Colonic mucosa (tissue), 4 donors: ENCODE results near the gene AHI1. TPM values are rescaled to one million over a fixed set of nuclear protein-coding genes. Genes with fewer than 3 reads are reported as not detected.

ENCODE experiments used
- DNase-seq: peaks from one replicate; pipeline ENCODE4 v3.0.0-alpha.2; 2020
- H3K27ac ChIP-seq: fragments of 200-600 bp; one replicate; pipeline ENCODE4 v1.8.0; 2021
- H3K27me3 ChIP-seq: fragments of 200-600 bp; one replicate; pipeline ENCODE4 v1.8.0; 2021
- H3K36me3 ChIP-seq: fragments of 200-600 bp; one replicate; pipeline ENCODE4 v1.8.0; 2021
- H3K4me1 ChIP-seq: fragments of 200-600 bp; one replicate; pipeline ENCODE4 v1.8.0; 2021; ENCODE audit warnings: mild to moderate bottlenecking
- H3K4me3 ChIP-seq: fragments of 200-600 bp; one replicate; pipeline ENCODE4 v1.8.0; 2021
- H3K9ac ChIP-seq, 2 donors: one replicate each; pipeline ENCODE4 v1.7.0; 2013; ENCODE audit warnings: control low read depth in 2 of 2, low read depth in 2 of 2, low read length in 2 of 2
- H3K9me3 ChIP-seq: fragments of 200-600 bp; one replicate; pipeline ENCODE4 v1.8.0; 2021
- CTCF ChIP-seq: fragments of 200-600 bp; IDR thresholded peaks from one replicate; pipeline ENCODE4 v1.8.0; 2022; ENCODE audit warnings: antibody characterized with exemption, mild to moderate bottlenecking
- intact Hi-C: fragments of 100-400 bp; cut with DNase I; formaldehyde crosslinking; loops from one replicate; pipeline ENCODE4 v1.14.1; 2022
- total RNA-seq, 2 donors: library from RNA; stranded (reverse); fragmentation: NEBNext Ultra II Directional in 1 of 2; extraction: Animal tissue kit (Norgen Biotek cat#: 25700) in 1 of 2; gene quantifications; one replicate each; pipeline ENCODE4 v1.2.1, GENCODE V29; 2021
- donor health status: healthy.
- donor health status: DM: no; HTN: no; CAD: no.
- donor health status: DM: no; HTN: no; CAD: no.

The AHI1 gene
- total RNA-seq, 2 donors from 2014 or later = 21.0 to 25.5 TPM

GRCh38 chr6:135270676-135271536 is 226.6 kb downstream of the AHI1 start:
- intact Hi-C loops = no loop called here
- H3K9me3 ChIP-seq = no peaks in the 10 kb centered on the region
- peaks cover 9% of the 10 kb centered on the region for H3K4me1 ChIP-seq
- no peaks in the 10 kb centered on the region for H3K27me3 ChIP-seq
- peak overlapping the region in 1 of 2 donors; percentile 59 for H3K9ac ChIP-seq
- peak; percentile 86 for DNase-seq
- H3K27ac ChIP-seq = peak overlapping the region; percentile 83
- no peak overlapping the region for H3K4me3 ChIP-seq
- no peak for TF ChIP-seq CTCF
- no peaks in the 10 kb centered on the region for H3K36me3 ChIP-seq

- peaks cover 9% of the 10 kb centered on the region for H3K4me1 ChIP-seq
- no peak for TF ChIP-seq CTCF
- H3K9me3 ChIP-seq = no peaks in the 10 kb centered on the region
- peak; percentile 90 for DNase-seq
- intact Hi-C loops = no loop called here
- H3K27ac ChIP-seq = peak overlapping the region; percentile 83
- no peak overlapping the region for H3K4me3 ChIP-seq
- H3K9ac ChIP-seq = peak overlapping the region in 1 of 2 donors; percentile 19
- no peaks in the 10 kb centered on the region for H3K36me3 ChIP-seq
- no peaks in the 10 kb centered on the region for H3K27me3 ChIP-seq
Measured at GRCh38 chr6:135269481-135269891, 228.1 kb downstream of the AHI1 start.

GRCh38 chr6:135268740-135269139 is 228.8 kb downstream of the AHI1 start:
- TF ChIP-seq CTCF = no peak
- Histone ChIP-seq H3K27ac (peak overlapping the region; percentile 83), H3K4me1 (peaks cover 9% of the 10 kb centered on the region)

GRCh38 chr6:135268263-135268662 is 229.3 kb downstream of the AHI1 start:
- intact Hi-C loops = no loop called here
- peak overlapping the region; percentile 83 for H3K27ac ChIP-seq
- no peaks in the 10 kb centered on the region for H3K36me3 ChIP-seq
- peaks cover 9% of the 10 kb centered on the region for H3K4me1 ChIP-seq
- H3K9ac ChIP-seq = peak overlapping the region in 1 of 2 donors; percentile 48
- H3K27me3 ChIP-seq = no peaks in the 10 kb centered on the region
- no peak for TF ChIP-seq CTCF
- H3K4me3 ChIP-seq = no peak overlapping the region
- no peak for DNase-seq
- no peaks in the 10 kb centered on the region for H3K9me3 ChIP-seq

More at GRCh38 chr6:135268740-135269139, 228.8 kb downstream of the AHI1 start:
- DNase-seq = no peak
- Histone ChIP-seq H3K27me3 (no peaks in the 10 kb centered on the region), H3K4me3 (no peak overlapping the region), H3K36me3 (no peaks in the 10 kb centered on the region), H3K9me3 (no peaks in the 10 kb centered on the region), H3K9ac (peak overlapping the region in 1 of 2 donors; percentile 19)
- intact Hi-C loops = no loop called here

- Histone ChIP-seq H3K9me3 (no peaks in the 10 kb centered on the region), H3K9ac (peak overlapping the region in 1 of 2 donors; percentile 48), H3K36me3 (no peaks in the 10 kb centered on the region), H3K27me3 (no peaks in the 10 kb centered on the region), H3K27ac (peak overlapping the region; percentile 83), H3K4me1 (peaks cover 5% of the 10 kb centered on the region), H3K4me3 (no peak overlapping the region)
- TF ChIP-seq CTCF = no peak
- DNase-seq = peak; percentile 73
- intact Hi-C loops = no loop called here
Measured at GRCh38 chr6:135267085-135267484, 230.5 kb downstream of the AHI1 start.
